Germinal center (tissue), 1 donor: ENCODE results near the gene OPALIN.

Experiments used
- DNase-seq: peaks from one replicate; pipeline ENCODE4 v3.0.0; 2012; ENCODE audit warnings: mixed read lengths, low spot score

OPALIN gene

DNA sequence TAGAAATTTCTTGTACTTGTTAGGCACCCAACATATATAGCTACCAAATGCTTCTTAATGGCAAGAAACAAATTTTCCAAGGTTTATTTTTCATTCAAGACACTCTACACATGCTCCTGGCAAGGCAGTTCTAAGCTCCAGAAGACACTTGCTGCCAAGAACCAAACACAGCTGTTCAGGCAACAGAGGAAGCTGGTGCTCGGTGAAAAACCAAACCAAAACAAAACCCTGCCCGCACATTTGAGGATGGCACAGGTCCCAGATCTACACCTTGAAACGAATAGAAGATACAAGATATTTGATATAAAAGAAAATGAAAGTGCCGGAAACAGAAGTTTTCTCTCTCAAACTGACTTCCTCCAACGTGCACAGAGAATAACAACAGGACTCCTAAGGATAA, 59.4 kb downstream of the OPALIN start:
- DNase-seq, result no peak

DNA sequence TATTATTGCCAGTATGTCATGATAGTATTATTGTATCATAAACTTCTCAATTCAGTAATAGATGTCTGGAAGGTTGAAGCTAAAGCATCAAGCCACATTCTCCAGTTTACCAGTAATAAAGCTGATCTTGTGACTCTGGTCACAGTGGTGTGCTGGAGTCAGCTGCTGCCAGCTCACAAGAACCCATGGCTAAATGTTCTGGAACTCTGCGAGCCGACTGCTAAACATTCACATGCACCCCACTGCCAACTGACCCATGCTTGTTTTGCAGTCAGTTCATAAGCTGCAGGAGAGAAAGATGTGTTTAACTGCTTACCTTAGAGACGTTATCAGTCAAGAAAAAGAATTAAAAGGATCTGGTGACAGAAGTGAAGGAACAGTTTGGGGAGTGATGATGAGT, 60.4 kb downstream of the OPALIN start:
- DNase-seq, result no peak

DNA sequence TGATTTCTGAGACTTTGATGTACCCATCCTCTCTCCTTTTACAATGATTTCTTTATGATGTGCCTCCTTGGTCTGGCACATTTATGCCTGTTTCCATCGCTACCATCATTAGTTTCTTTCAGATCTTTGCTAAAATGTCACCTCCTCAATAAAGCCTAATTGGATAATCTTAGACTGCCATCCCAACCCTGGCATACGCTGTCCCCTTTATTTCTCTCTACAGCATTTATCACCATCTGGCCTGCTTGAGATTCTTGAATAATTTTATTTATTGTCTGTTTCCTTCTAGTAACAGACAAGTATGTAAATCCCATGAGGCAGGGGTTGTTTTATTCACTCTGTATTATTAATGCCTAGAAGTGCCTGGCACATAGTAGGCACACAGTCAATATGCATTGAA, 61.3 kb downstream of the OPALIN start:
- DNase-seq, result no peak

DNA sequence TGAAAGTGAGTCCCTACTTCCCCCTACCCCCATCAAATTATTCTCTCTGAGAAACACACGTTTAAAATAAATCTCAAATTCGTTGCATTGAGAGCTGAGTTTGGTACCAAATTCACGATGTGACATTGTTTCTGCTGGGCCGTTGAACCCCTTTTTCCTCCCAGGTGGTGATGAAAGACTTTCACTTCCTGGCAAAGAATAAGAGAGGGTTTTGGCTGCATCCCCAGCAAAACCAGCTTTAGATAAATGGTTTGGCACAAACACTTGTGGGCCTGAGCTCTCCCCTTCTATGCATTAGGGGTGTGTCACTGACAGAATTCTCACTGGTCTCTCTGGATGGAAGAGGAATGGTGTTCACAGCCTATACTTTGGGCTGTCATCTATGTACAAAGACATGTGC, 63.3 kb downstream of the OPALIN start:
- no peak for DNase-seq
